GM12874 (cell line): Measurements from ENCODE around the gene FBN2.

Experiments
- CTCF ChIP-seq: IDR thresholded peaks from 2 replicates; pipeline ENCODE4 v1.5.1; 2011; ENCODE audit warnings: low read depth, mild to moderate bottlenecking, control low read depth, low read length, moderate library complexity; ENCODE audit not compliant: insufficient read depth

Gene FBN2

GRCh38 chr5:128353441-128354107, 184.5 kb downstream of the FBN2 start:
- no peak for TF ChIP-seq CTCF

GRCh38 chr5:128350705-128351104, 187.3 kb downstream of the FBN2 start:
- TF ChIP-seq CTCF: no peak

- TF ChIP-seq CTCF: no peak
These were observed 188.8 kb downstream of the FBN2 start for GRCh38 chr5:128349044-128349858.

DNA sequence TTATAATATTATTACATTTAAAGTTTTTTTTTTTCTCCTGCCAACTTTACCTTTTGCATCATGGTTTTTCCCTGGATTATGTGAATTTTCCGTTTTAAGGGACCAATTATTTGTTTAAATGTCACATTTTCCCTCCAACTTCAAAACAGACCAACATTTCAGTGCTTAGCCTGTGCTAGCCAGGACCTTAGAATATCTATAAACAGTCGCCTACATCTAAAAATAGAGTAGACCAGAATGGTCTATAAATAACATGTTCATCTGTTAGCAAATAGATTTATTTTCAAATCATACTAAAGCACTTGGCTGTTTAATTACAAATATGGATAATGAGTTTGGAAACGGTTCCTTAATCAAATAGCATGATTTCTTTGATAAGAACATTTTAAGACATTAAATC, 192.0 kb downstream of the FBN2 start:
- TF ChIP-seq CTCF: no peak

DNA sequence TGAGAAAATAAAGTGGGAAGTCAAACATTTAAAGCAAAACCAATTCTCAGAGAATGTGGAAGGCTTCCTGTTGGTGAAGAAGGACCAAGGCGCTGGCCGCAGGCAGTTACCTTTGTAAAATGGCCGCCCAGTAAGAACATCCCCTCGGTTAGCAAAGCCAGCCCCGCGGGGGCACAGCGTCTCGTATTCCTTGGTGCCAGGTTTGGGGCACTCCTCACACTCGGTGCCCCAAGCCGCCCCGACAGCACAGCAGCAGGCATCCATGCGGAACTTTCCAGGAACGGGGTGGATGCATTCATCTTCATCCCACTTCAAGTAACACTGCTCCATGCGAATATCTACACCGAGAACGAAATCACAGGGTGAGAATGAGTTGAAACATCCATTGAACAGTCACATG, 192.8 kb downstream of the FBN2 start:
- TF ChIP-seq CTCF: no peak

DNA sequence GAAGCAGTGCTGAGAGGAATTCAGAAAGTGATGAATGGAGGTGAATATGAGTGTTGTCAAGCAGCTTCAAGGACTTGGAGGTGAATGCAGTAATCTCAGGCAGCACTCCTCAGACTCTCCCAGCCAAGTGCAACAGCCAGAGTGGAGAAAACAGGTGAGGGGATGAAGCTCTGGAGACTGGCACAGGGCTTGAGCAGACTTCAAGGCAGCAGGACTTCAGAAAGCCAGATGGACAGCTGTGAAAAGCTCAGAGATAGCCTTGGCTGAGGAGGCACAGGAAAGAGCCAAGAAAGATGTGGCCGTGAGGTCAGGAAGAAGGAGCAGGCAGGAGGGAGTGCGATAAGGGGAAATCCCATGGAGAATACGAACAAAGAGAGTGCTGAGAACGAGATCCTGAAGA, 194.9 kb downstream of the FBN2 start:
- TF ChIP-seq CTCF: no peak

DNA sequence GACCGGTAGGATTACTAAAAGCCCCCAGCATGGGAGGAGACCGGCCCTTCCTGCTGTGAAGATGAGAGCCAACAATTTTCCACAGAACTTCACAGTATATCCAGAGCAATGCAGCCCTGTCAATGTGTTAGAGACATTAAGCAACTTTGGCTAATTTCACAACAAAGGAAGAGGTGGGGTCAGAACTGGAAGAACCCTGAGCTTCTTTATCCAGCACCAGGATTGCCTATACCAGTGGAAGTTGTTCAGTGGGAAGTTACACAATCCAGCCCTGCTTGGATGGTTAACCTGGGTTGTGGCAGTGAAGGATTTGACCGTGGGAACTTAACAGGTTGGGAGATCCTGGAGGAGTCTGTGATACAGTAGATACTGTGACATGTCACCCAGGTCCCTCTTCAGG, 197.0 kb downstream of the FBN2 start:
- no peak for TF ChIP-seq CTCF
